ENCODE results near the gene ATP2B1.

GRCh38 chr12:89712706-89713105, 4.1 kb upstream of the ATP2B1 start:
- TF ChIP-seq EZH2 (IDR thresholded peaks at IDR 0.05; ENCODE audit: low read length, unreplicated experiment) (no peak), EZH2phosphoT487 (IDR thresholded peaks at IDR 0.05; ENCODE audit: borderline replicate concordance, low read length) (no peak)
- TF ChIP-seq, protein P1, sequence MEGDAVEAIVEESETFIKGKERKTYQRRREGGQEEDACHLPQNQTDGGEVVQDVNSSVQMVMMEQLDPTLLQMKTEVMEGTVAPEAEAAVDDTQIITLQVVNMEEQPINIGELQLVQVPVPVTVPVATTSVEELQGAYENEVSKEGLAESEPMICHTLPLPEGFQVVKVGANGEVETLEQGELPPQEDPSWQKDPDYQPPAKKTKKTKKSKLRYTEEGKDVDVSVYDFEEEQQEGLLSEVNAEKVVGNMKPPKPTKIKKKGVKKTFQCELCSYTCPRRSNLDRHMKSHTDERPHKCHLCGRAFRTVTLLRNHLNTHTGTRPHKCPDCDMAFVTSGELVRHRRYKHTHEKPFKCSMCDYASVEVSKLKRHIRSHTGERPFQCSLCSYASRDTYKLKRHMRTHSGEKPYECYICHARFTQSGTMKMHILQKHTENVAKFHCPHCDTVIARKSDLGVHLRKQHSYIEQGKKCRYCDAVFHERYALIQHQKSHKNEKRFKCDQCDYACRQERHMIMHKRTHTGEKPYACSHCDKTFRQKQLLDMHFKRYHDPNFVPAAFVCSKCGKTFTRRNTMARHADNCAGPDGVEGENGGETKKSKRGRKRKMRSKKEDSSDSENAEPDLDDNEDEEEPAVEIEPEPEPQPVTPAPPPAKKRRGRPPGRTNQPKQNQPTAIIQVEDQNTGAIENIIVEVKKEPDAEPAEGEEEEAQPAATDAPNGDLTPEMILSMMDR (conservative IDR thresholded peaks at IDR 0.05; ENCODE audit: low read depth, low read length): no peak
